Cerebellar nuclear complex (tissue), 1 donor: ENCODE measurements around the gene ORC4.

Experiments
- DNase-seq, 2 experiments: peaks; one replicate each; lab custom pipeline; 2025; lab: John Stamatoyannopoulos, UW

ORC4 gene

DNA sequence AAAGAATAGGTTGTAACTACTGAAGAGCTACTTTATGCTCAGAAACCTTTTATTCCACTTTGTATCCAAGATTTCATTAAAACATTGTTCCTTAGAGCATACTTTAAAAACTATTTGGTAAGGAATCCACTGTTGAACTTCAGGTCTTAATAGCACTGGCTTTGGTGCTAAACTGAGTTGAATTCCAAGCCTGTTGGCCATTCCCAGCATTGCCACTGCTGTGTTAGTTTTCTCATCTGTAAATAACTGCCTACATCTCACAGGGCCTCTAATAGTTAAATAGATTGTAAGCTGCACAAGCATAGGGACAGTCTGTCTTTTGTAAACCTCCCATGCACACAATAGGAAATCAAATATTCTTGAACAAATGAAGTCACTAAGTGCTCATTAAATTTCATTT, 86.6 kb downstream of the ORC4 start:
- DNase-seq: no peak

DNA sequence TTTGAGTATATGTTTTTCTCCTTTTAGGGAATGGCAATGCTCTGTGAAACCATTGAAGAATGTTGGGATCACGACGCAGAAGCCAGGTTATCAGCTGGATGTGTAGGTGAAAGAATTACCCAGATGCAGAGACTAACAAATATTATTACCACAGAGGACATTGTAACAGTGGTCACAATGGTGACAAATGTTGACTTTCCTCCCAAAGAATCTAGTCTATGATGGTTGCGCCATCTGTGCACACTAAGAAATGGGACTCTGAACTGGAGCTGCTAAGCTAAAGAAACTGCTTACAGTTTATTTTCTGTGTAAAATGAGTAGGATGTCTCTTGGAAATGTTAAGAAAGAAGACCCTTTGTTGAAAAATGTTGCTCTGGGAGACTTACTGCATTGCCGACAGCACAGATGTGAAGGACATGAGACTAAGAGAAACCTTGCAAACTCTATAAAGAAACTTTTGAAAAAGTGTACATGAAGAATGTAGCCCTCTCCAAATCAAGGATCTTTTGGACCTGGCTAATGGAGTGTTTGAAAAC, 93.4 kb downstream of the ORC4 start:
- no peak for DNase-seq

DNA sequence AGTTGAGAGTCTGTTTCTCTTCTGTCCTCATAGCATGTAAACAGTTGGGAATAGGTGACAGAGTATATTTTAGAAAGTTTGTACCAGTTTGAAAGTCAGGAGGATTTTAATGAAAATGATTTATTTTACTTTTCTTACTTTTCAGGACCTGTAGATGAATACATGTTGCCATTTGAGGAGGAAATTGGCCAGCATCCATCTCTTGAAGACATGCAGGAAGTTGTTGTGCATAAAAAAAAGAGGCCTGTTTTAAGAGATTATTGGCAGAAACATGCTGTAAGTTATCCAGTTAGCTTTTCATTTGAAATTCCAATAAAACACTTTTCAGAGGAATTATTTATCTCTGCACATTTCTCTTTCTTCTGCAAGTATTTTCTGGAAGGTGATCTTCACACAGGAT, 94.7 kb downstream of the ORC4 start:
- no peak for DNase-seq

DNA sequence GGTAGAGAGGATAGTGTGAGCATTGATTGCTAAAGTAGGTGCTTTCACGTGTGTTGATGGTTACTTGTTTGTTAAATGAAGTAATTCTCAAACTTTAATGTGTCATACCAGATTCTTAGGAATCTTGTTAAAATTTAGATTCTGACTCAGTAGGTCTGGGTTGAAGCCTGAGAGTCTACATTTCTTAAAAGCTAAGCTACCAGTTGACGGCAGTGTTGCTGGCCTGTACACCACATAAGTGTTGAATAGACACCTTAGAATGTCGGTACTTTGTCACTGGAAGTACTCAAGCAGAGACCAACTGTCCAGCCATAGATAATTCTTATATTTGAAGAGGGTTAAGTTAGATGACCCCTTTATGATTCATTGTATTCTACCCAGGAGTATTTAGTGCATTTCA, 95.9 kb downstream of the ORC4 start:
- DNase-seq: no peak

DNA sequence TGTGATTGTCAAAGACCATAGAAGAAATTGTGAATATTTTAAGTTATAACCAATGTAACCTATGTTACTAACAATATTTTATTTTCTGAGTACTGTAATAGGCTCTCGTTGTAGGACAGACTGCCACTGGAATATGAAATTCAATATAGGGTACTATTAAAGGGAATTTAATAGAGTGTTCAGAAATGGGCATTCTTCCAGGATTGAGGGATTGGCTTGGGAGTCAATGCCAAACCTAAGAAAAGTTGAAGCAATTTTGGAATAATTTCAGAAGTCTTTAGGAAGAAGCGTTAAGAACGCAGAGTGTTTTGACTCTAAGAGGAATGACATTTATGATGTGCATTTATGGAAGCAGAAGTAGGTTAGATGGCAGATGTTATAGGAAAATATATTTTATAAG, 96.7 kb downstream of the ORC4 start:
- DNase-seq: no peak

DNA sequence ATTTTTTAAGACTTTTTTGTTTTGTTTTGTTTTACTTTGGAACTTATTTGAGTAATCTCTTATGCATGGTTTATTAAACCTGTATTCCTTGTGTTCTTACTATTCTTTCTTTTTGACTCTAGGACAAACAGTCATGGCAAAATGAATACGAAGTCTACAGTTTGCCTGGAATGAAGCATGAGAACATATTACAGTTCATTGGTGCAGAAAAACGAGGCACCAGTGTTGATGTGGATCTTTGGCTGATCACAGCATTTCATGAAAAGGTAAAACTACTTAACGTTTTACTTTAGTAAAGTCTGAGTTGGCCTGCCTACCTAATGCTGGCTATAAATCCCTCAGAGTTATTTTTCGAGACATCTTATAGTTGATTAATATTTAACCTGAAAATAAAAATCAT, 103.4 kb downstream of the ORC4 start:
- DNase-seq: no peak

DNA sequence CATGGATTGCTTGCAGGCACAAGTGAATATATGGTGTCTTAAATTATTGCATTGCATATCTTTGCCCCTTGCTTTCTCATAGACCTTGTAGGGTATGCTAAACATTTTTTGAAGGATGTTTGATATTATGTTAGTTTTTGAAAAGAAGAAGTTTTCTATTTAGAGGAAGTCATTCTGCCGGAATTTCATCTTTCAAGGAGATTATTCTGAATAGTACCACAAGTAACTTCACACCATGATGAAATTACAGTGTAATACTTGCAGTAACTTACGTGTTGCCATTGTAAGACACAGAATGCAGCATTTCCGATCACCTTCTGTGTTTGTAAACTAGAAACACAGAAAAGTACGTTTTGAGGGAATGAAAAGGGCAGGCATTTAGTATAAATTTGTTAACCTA, 103.8 kb downstream of the ORC4 start:
- no peak for DNase-seq

DNA sequence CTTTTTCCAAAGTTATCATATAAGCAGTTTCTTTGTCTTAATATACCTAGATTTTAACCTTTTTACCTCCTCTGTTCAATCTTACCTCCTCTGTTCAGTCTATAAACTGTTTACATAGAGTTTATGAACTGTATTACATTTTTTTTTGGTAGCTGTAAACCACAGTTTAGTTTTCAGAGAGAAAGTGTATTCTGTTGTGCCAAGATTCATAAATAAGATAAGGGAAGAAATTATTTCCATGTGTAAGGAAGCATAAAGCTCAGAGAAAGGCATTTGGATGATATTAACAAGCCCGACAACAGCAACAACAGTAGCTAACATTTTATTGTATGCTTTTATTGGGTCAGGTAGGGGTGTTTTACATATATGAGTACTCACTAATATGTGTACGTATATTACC, 104.5 kb downstream of the ORC4 start:
- DNase-seq: no peak

DNA sequence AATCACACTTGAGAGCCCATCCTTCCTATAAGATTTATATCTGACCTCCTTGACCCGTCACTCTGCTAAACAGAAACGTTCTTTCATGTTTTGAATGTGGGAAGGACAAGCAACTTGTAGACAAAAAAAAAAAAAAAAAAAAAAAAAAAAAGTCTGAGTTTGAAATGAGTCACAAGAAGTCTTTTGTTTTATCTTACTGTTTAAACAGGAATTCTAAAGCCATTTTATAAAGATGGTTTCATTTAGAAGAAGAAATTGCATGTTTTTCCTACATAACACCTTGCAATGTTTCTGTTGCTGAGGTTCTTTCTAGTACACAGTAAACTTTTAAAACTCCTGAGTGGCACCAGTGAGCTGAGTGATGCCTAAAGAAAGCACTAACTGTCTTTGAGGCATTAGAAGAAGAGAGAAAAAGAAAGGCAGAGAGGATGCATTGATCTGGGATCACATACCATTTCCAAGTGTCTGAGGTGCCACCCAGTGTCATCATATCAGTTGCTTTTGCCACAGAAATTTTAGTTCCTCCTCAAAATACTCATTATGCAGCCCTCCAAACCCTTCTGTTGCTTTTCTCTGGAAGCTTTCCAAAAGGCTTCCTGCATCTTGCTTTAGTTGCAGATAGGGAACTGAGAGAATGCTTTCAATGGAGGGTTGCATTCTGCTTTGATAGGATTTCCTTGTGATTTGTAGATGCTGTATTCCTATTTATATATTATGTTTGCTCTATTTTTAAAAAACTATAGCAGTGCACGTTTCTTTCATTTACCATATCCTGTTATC, 106.6 kb downstream of the ORC4 start:
- DNase-seq: no peak

DNA sequence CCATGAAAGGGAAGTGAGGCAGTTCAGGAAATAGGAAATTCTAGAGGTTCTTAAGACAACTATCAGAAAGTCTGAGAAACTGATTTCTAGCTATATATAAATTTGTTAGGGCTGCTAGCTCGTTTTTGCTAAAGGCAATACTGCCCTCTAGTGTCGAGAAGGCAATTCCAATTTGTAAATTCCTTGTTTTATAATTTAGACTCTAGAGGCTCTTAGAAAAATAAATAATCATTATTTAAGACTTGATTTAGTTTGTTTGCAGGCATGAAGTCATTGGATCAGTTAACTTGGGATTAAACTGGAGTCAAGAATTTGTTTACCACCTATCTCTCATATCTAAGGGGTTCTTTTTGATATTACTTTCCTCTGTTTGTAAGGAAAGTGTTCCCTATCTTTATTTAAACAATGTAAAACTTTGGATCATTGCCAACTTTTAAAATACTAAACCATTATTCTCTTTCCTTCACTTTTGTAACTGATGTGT, 109.5 kb downstream of the ORC4 start:
- no peak for DNase-seq

DNA sequence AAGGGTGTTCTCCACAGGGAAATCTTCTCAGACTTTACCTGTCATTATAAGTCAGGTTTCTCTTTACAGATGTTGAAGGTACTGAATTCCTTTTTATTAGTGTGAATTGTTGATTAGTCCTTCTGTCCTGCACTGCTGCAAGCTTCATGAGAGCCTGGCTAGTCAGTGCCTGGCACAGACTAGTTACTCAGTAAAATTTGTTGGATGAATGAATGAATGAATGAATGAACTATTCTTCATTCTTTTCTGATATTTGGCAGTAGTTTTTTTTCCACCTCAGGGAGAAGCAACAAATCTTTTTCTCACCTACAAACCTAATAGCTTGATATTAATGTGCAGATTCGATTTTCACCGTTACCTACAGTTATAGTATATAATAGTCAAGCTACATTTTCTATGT, 111.4 kb downstream of the ORC4 start:
- DNase-seq: no peak

DNA sequence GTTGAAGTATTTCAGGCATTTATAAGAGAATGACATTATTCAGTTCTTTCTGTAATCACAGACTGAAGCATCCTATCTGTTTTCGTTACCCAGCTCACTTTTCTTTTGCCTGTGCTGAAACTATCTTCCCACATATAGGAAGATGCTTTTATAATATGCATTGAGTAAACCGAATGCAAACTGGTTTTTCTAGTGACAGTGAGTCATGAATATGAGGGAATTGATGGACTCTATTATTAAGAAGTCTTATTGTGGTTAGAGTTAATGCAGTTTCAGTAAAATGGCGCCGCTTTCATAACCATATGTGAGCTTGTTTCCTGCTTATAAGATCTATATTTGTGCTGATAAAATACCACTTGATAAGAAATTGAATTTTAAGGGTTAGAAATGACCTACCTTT, 116.5 kb downstream of the ORC4 start:
- DNase-seq: no peak

DNA sequence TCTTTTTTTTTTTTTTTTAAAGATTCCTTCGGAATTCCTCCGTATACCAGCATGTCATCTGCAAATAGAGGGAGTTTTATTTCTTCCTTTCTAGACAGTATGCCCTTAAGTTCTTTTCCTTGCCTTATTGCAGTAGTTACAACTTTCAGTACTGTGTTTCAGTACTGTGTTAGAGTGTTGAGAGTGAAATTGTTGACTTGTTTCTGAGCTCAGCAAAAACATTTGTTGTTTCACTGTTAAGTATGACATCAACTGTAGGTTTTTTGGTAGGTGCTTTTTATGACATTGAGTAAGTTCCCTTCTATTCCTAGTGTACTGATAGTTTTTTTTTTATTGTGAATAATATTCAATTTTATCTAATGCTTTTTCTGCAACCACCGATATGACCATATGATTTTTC, 131.9 kb downstream of the ORC4 start:
- no peak for DNase-seq

DNA sequence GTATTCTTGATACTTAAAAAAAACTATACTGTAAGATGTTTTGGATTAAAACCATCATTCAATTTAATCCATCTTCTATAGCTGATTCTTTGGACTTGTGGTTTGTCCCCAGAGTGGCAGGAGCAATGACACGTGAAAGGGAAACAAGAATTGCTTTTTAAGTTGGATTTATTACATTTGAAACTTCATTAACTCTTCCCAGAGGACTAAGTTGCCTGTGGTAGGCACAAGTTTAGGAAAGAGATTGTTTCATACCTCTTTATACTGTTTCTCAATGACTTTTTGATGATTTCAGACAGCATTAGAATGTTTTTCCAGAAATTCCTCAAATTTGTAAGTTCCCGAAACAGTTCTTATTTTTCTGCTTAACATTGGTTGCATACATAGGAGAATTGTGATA, 134.4 kb downstream of the ORC4 start:
- no peak for DNase-seq

DNA sequence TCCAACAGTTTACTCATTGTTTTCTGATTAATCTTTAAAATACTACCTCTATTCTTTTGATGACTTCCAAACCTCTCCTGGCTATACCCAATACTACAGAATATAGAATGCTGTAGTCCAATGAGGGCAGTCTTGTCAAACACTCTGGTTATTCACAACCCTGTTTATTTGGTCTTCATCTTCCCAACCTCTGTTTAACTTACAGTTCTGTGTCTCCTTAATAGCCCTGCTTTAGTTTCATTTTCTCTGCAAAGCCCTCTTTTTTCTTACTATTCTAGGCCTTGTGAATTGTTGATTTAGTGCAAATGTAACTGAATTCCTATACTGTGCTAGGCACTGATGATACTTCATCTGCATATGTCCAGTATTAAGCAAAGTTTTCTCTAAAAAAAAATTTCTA, 135.7 kb downstream of the ORC4 start:
- DNase-seq: no peak

DNA sequence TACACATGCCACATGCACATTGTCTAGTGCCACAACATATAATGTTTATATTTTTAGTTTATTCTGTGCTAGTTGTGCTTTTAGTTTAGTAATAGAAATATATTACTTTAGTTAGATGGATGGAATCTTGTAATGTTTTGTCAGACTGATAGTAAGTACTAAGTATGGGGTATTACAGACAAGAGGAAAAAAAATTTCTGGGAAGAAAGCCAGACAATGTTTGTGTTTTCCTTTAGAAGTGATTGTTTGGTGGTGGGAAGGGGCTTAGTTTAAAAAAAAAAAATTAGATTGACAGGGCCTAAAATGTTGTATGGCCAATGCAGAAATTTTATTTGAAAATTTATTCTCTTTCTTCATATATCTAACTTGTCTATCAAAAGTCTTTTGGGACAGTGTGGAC, 137.9 kb downstream of the ORC4 start:
- DNase-seq: no peak
